Suprapubic skin (tissue), 4 donors: ENCODE results near the gene CRYBG1. TPM values are rescaled to one million over a fixed set of nuclear protein-coding genes. Genes with fewer than 3 reads are reported as not detected.
A peak's percentile ranks its signal among the peaks of the same experiment; 100 is the strongest.

Source experiments
- DNase-seq, 2 donors: peaks; one replicate each; pipeline ENCODE4 v3.0.0-alpha.2; 2019; ENCODE audit warnings: low spot score in 2 of 2
- H3K27ac ChIP-seq: fragments of 200-600 bp; sonication (generic); one replicate; pipeline ENCODE4 v1.5.1; 2019
- H3K27me3 ChIP-seq: fragments of 200-600 bp; sonication (generic); one replicate; pipeline ENCODE4 v1.5.1; 2019
- H3K36me3 ChIP-seq: fragments of 200-600 bp; sonication (generic); one replicate; pipeline ENCODE4 v1.5.1; 2019
- H3K4me1 ChIP-seq: fragments of 200-600 bp; sonication (generic); one replicate; pipeline ENCODE4 v1.5.1; 2019
- H3K4me3 ChIP-seq: fragments of 200-600 bp; sonication (generic); one replicate; pipeline ENCODE4 v1.5.1; 2019; ENCODE audit warnings: mild to moderate bottlenecking
- H3K9me3 ChIP-seq: fragments of 200-600 bp; sonication (generic); one replicate; pipeline ENCODE4 v1.5.1; 2019
- CTCF ChIP-seq, 2 donors: fragments of 200-600 bp in 1 of 2; fragments of 450-650 bp in 1 of 2; sonication (generic) in 1 of 2; IDR thresholded peaks; one replicate each; pipeline ENCODE4 v1.5.1; 2016 to 2019; ENCODE audit warnings: antibody characterized with exemption in 2 of 2, mild to moderate bottlenecking in 1 of 2, moderate library complexity in 1 of 2
- EP300 ChIP-seq: sonication (generic); formaldehyde crosslinking; IDR thresholded peaks from one replicate; pipeline ENCODE4 v1.6.1; 2017; ENCODE audit warnings: antibody characterized with exemption
- POLR2A ChIP-seq, 2 donors: fragments of 450-650 bp; IDR thresholded peaks; one replicate each; pipeline ENCODE4 v1.6.1; 2017; ENCODE audit warnings: antibody characterized with exemption in 2 of 2, mild to moderate bottlenecking in 2 of 2, moderate library complexity in 2 of 2
- POLR2AphosphoS5 ChIP-seq, 3 donors: sonication (generic); formaldehyde crosslinking; IDR thresholded peaks; one replicate each; pipeline ENCODE4 v1.6.1; 2017; ENCODE audit warnings: antibody characterized with exemption in 3 of 3
- WGBS: methylation state at CpG from one replicate; pipeline ENCODE4 v1.1.5; 2018; 5-methylcytosine and 5-hydroxymethylcytosine counted together
- total RNA-seq, 4 donors: library from RNA; depleted of rRNA; stranded (reverse); fragments of >200 nt; gene quantifications; one replicate each; pipeline ENCODE4 v1.1.0, GENCODE V29; 2016

The CRYBG1 gene
- total RNA-seq, 4 donors from 2014 or later: 91.8 to 124 (median 99.7) TPM

DNA sequence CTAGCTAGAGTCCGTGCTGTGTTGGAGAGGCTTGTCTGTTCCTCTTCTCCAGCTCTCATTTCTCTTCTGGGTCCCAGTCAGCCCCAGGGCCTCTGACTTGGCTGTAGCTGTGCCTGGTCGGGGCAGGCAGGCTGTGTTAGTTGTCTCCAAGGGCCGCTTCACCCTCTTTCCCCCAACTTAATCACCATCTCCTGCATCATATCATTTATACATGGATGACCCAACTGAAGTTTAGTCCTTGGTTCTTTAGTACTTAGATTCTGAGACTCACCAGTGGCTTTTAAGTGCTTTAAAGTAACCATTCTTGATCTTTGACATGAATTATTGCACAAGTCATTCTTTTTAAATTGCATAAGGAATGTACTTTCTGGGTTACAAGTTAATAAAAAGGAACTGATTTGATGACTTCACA lies 141.4 kb downstream of the CRYBG1 start:
- Histone ChIP-seq H3K9me3 (no peaks in the 10 kb centered on the region), H3K4me1 (peaks cover 15% of the 10 kb centered on the region), H3K27me3 (no peaks in the 10 kb centered on the region), H3K27ac (peak overlapping the region; percentile 38), H3K4me3 (no peak overlapping the region), H3K36me3 (no peaks in the 10 kb centered on the region)
- no peak for TF ChIP-seq POLR2AphosphoS5 (IDR thresholded peaks at IDR 0.05)
- TF ChIP-seq CTCF (IDR thresholded peaks at IDR 0.05): no peak
- no peak for TF ChIP-seq POLR2A (IDR thresholded peaks at IDR 0.05)
- TF ChIP-seq EP300: no peak
- 69% methylated on average over 3 of the region's 3 CpGs for WGBS
- no peak for DNase-seq

GRCh38 chr6:106502559-106502958 lies 142.0 kb downstream of the CRYBG1 start:
- Histone ChIP-seq H3K4me1 (peaks cover 15% of the 10 kb centered on the region), H3K4me3 (no peak overlapping the region), H3K36me3 (no peaks in the 10 kb centered on the region), H3K9me3 (no peaks in the 10 kb centered on the region), H3K27ac (peak overlapping the region; percentile 3), H3K27me3 (peaks cover 1% of the 10 kb centered on the region)
- DNase-seq: no peak
- 81% methylated on average over 2 of the region's 2 CpGs for WGBS
- TF ChIP-seq EP300 (no peak), CTCF (IDR thresholded peaks at IDR 0.05) (no peak), POLR2A (IDR thresholded peaks at IDR 0.05) (no peak), POLR2AphosphoS5 (IDR thresholded peaks at IDR 0.05) (no peak)

- Histone ChIP-seq H3K36me3 (no peaks in the 10 kb centered on the region), H3K27me3 (peaks cover 11% of the 10 kb centered on the region), H3K4me3 (no peak overlapping the region), H3K4me1 (peaks cover 41% of the 10 kb centered on the region), H3K9me3 (no peaks in the 10 kb centered on the region), H3K27ac (no peak overlapping the region)
- TF ChIP-seq EP300 (no peak), CTCF (IDR thresholded peaks at IDR 0.05) (no peak)
- no peak for DNase-seq
- WGBS: 64% methylated on average over 2 of the region's 2 CpGs
Observed at GRCh38 chr6:106508277-106508676, 147.8 kb downstream of the CRYBG1 start.

DNA sequence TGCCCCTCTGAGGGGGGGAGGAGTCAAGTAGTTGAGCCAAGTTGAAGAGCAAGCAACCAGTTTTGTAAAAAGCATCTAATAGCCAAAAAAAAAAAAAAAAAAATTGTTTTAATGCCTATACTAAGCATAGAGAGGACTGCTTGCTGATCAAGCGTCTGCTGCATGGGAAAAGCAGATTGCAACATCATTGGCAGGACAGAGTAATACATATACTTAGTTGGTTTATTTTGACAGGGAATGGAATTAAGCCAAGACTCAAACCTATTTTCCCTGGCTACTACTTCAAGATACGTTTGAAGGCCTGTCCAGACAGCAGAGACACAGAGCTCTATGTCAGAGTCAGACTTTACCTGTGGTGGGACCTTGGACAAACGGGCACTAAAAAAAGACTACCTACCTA lies 148.3 kb downstream of the CRYBG1 start:
- H3K27me3 ChIP-seq: peaks cover 11% of the 10 kb centered on the region
- no peaks in the 10 kb centered on the region for H3K9me3 ChIP-seq
- no peak for DNase-seq
- no peak overlapping the region for H3K27ac ChIP-seq
- no peak overlapping the region for H3K4me3 ChIP-seq
- WGBS: 46% methylated on average over 3 of the region's 3 CpGs
- TF ChIP-seq POLR2AphosphoS5 (IDR thresholded peaks at IDR 0.05) (no peak), CTCF (IDR thresholded peaks at IDR 0.05) (no peak), EP300 (no peak), POLR2A (IDR thresholded peaks at IDR 0.05) (no peak)
- H3K4me1 ChIP-seq: peaks cover 45% of the 10 kb centered on the region
- H3K36me3 ChIP-seq: no peaks in the 10 kb centered on the region

- Histone ChIP-seq H3K27ac (peak overlapping the region; percentile 12), H3K4me3 (peak overlapping the region; percentile 96), H3K9me3 (no peaks in the 10 kb centered on the region), H3K27me3 (peaks cover 11% of the 10 kb centered on the region), H3K4me1 (peaks cover 52% of the 10 kb centered on the region), H3K36me3 (no peaks in the 10 kb centered on the region)
- TF ChIP-seq CTCF (IDR thresholded peaks at IDR 0.05) (no peak), POLR2A (IDR thresholded peaks at IDR 0.05) (no peak), EP300 (no peak), POLR2AphosphoS5 (IDR thresholded peaks at IDR 0.05) (no peak)
- DNase-seq: no peak
- WGBS: 62% methylated on average over 24 of the region's 25 CpGs
Observed at GRCh38 chr6:106509420-106510089, 149.0 kb downstream of the CRYBG1 start.
